Mononuclear cell (primary cell): ENCODE measurements around the gene PILRB. TPM values are rescaled to one million over a fixed set of nuclear protein-coding genes. Genes with fewer than 3 reads are reported as not detected.
A peak's percentile ranks its signal among the peaks of the same experiment; 100 is the strongest.
"Not testable (repeated sequence)": the region's sequence is repeated elsewhere in the genome, so short reads cannot be mapped to it uniquely, and the experiment has no call there.

Experiments
- H3K27me3 ChIP-seq: 2 replicates; pipeline ENCODE4 v1.6.0; 2011; ENCODE audit warnings: low read length, control low read depth; ENCODE audit not compliant: insufficient read depth
- H3K4me1 ChIP-seq: 2 replicates; pipeline ENCODE4 v1.5.1; 2011; ENCODE audit warnings: mild to moderate bottlenecking, low read length, control low read depth; ENCODE audit not compliant: insufficient read depth
- H3K4me3 ChIP-seq: 2 replicates; pipeline ENCODE4 v1.5.1; 2011; ENCODE audit warnings: mild to moderate bottlenecking, low read length, moderate library complexity
- H3K9me3 ChIP-seq: 2 replicates; pipeline ENCODE4 v1.5.1; 2011; ENCODE audit warnings: low read depth, mild to moderate bottlenecking, control low read depth, low read length
- total RNA-seq: library from RNA; depleted of rRNA; stranded (reverse); fragments of >200 nt; gene quantifications from one replicate; pipeline ENCODE4 v1.2.3, GENCODE V29; 2012

Gene PILRB
- total RNA-seq, 1 donor, result 26.6 TPM

- H3K9me3 ChIP-seq, result no peaks in the 10 kb centered on the region
Observed at GRCh38 chr7:100349757-100350156, 8.2 kb upstream of the PILRB start.

GRCh38 chr7:100351657-100352058, 6.3 kb upstream of the PILRB start:
- Histone ChIP-seq H3K9me3 (no peaks in the 10 kb centered on the region), H3K4me1 (peaks cover 32% of the 10 kb centered on the region), H3K27me3 (no peaks in the 10 kb centered on the region), H3K4me3 (no peak overlapping the region)

More at GRCh38 chr7:100349757-100350156, 8.2 kb upstream of the PILRB start:
- Histone ChIP-seq H3K27me3 (no peaks in the 10 kb centered on the region), H3K4me1 (peaks cover 27% of the 10 kb centered on the region), H3K4me3 (no peak overlapping the region)

DNA sequence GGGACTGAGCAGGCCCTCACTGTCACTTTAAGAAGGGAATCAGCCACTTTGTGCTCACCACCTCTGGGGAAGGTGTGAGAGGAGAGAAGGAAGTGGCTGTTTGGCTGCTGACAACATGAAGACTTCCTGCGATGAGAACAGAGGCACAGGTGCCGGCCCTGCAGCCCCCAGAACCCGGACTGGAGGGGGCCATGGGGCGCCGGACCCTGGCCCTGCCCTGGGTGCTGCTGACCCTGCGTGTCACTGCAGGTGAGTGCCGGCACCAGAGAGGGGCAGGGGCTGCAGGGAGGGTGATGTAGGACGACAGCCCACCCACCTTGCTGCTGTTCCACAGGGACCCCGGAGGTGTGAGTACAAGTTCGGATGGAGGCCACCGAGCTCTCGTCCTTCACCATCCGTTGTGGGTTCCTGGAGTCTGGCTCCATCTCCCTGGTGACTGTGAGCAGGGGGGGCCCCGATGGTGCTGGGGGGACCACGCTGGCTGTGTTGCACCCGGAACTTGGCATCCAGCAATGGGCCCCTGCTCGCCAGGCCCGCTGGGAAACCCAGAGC, 5.6 kb upstream of the PILRB start:
- H3K4me1 ChIP-seq, result peaks cover 32% of the 10 kb centered on the region
- H3K27me3 ChIP-seq, H3K9me3 ChIP-seq: not testable (repeated sequence)
- H3K4me3 ChIP-seq, result peak overlapping the region; percentile 39

- Histone ChIP-seq H3K9me3 (no peaks in the 10 kb centered on the region), H3K27me3 (no peaks in the 10 kb centered on the region), H3K4me1 (peaks cover 38% of the 10 kb centered on the region), H3K4me3 (no peak overlapping the region)
Observed at GRCh38 chr7:100352984-100353684, 4.8 kb upstream of the PILRB start.

DNA sequence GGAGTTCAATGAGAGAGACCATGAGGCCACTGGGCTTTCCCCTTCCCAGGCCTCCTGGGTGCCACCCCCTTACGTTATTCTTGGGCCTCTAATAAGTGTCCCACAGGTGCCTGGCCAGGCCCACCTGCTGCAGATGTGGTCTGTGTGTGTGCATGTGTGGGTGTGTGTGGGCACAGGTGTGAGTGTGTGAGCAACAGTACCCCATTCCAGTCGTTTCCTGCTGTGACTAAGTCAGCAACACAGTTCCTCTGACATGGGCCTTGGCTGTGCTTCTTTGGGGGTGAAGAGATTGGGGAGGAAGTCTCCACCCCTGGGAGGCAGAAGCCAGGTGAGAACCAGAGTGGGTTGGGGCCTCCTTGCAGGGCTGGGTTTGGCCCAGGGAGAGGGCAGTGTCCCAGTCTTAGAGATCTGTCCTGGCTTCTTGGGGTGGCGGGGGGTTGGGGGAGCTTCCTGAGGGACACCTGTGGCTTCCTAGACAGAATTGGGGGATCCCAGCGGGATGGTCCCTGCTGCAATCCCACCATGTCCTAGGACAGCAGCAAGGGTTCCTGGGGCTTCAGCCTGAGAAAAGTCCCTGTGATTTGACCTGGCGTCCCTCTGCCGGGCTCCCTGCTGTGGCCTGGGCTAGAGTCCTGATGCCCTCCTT, 4.1 kb upstream of the PILRB start:
- no peak overlapping the region for H3K4me3 ChIP-seq
- no peaks in the 10 kb centered on the region for H3K27me3 ChIP-seq
- no peaks in the 10 kb centered on the region for H3K9me3 ChIP-seq
- H3K4me1 ChIP-seq, result peaks cover 44% of the 10 kb centered on the region

DNA sequence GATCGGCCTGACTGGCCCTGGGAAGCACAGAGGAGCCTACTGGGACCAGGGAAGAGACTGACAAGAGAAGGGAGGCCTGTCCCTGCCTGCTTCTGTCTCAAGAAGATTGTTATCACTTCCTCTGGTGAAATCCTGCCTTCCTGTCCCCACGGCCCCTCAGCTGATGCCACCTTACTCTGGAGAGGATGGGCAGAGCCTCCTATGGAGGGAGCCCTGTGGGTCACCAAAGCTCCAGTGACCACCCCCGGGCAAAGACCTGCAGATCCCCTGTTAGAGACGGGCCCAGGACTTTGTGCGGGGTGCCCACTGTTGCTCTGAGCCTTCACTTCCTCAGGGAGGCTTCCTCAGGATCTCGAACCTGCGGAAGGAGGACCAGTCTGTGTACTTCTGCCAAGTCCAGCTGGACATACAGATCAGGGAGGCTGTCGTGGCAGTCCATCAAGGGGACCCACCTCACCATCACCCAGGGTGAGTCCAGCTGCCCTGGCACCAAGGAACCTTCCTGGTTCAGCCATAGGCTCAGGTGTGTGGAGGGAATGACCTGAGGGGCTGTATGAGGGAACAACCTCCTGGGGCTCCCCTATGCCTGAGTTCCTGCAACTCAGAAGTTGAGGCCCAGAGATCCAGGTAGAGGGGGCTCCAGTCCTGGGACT, 1.4 kb upstream of the PILRB start:
- Histone ChIP-seq H3K27me3 (no peaks in the 10 kb centered on the region), H3K9me3 (no peaks in the 10 kb centered on the region), H3K4me3 (no peak overlapping the region), H3K4me1 (peaks cover 55% of the 10 kb centered on the region)

DNA sequence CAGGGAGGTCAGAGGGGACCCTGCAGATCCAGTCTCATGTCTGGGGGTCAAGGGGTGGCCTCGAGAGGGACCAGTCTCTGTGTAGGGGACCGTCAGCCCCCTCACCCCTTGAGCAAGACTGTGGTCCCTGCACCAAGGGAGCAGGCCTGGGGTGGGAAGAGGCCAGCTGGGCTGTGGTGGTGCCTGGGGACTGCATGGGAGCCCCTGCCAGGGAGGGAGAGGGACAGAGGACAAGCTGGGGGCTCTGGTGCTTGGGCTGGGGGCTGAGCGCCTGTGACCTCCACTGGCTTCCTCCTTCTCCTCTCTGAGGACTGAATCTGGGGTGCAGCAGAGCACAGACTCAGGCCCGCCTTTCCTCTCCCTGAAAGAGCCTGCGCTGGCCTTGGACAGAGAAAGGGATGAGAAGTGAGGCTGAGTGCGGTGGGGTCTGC, 771 bp upstream of the PILRB start:
- H3K4me1 ChIP-seq, result peaks cover 50% of the 10 kb centered on the region
- no peak overlapping the region for H3K4me3 ChIP-seq
- H3K9me3 ChIP-seq, result no peaks in the 10 kb centered on the region
- no peaks in the 10 kb centered on the region for H3K27me3 ChIP-seq

DNA sequence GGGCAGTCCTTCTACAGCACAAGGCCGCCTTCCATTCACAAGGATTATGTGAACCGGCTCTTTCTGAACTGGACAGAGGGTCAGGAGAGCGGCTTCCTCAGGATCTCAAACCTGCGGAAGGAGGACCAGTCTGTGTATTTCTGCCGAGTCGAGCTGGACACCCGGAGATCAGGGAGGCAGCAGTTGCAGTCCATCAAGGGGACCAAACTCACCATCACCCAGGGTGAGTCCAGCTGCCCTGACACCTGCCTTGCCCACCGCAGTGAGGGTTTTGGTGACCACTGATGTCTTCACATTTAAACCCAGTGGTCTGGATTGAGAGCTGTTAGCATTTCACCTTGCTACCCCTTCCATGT, 918 bp downstream of the PILRB start:
- Histone ChIP-seq H3K4me1 (peaks cover 41% of the 10 kb centered on the region), H3K27me3 (no peaks in the 10 kb centered on the region), H3K4me3 (no peak overlapping the region), H3K9me3 (no peaks in the 10 kb centered on the region)

DNA sequence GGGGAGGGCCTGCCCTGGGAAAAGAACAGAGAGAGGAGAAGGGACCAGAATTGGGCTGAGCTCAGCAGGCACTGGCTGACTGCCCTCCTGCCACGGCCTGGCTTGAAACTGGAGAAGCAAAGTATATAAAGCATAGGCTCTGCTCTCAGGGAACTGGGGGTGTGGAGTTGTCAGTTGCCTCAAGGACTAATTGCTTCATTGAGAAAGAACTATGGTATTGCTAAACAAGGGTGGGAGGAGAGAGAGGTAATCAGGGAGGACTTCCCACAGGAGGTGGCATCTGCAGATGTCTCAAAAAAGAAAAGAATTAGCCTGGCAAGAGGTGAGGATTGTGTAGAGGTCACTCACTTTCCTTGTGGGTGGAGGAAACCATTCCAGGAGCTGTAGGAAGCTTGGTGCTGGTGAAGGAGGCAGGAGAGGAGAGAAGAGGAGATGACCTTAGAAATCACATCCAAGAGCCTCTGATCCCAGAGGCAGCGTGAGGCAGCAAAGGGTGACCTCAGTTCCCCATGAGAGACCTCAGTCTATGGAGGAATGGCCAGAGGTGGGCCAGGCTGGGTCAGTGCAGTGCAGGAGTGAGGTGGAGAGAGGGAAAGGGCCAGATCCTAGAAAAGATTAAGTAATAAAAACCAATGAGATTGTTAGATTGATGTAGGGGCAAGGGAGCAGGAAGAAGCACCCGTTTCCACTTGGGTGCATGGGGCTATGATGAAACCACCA, 2.4 kb downstream of the PILRB start:
- Histone ChIP-seq H3K4me3 (no peak overlapping the region), H3K27me3 (no peaks in the 10 kb centered on the region), H3K9me3 (no peaks in the 10 kb centered on the region), H3K4me1 (peaks cover 45% of the 10 kb centered on the region)

GRCh38 chr7:100363098-100363497, 5.2 kb downstream of the PILRB start:
- peaks cover 61% of the 10 kb centered on the region for H3K4me1 ChIP-seq
- no peak overlapping the region for H3K4me3 ChIP-seq
- H3K9me3 ChIP-seq, result no peaks in the 10 kb centered on the region
- no peaks in the 10 kb centered on the region for H3K27me3 ChIP-seq

DNA sequence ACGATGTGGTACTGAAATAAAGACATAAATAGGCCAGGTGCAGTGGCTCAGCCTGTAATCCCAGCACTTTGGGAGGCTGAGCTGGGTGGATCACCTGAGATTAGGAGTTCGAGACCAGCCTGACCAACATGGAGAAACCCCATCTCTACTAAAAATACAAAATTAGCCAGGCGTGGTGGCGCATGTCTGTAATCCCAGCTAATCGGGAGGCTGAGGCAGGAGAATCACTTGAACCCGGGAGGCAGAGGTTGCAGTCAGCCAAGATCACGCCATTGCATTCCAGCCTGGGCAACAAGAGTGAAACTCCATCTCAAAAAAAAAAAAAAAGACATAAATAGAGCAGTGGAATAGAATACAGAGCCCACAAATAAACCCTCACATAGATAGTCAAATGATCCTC, 5.9 kb downstream of the PILRB start:
- not testable (repeated sequence) for H3K4me3 ChIP-seq, H3K9me3 ChIP-seq, H3K27me3 ChIP-seq
- peaks cover 61% of the 10 kb centered on the region for H3K4me1 ChIP-seq

- Histone ChIP-seq H3K27me3 (no peaks in the 10 kb centered on the region), H3K9me3 (no peaks in the 10 kb centered on the region), H3K4me1 (peaks cover 61% of the 10 kb centered on the region), H3K4me3 (no peak overlapping the region)
Observed at GRCh38 chr7:100364480-100364879, 6.6 kb downstream of the PILRB start.

- H3K9me3 ChIP-seq, H3K27me3 ChIP-seq, H3K4me3 ChIP-seq: not testable (repeated sequence)
- H3K4me1 ChIP-seq, result peaks cover 66% of the 10 kb centered on the region
Observed at GRCh38 chr7:100365998-100366367, 8.1 kb downstream of the PILRB start.

DNA sequence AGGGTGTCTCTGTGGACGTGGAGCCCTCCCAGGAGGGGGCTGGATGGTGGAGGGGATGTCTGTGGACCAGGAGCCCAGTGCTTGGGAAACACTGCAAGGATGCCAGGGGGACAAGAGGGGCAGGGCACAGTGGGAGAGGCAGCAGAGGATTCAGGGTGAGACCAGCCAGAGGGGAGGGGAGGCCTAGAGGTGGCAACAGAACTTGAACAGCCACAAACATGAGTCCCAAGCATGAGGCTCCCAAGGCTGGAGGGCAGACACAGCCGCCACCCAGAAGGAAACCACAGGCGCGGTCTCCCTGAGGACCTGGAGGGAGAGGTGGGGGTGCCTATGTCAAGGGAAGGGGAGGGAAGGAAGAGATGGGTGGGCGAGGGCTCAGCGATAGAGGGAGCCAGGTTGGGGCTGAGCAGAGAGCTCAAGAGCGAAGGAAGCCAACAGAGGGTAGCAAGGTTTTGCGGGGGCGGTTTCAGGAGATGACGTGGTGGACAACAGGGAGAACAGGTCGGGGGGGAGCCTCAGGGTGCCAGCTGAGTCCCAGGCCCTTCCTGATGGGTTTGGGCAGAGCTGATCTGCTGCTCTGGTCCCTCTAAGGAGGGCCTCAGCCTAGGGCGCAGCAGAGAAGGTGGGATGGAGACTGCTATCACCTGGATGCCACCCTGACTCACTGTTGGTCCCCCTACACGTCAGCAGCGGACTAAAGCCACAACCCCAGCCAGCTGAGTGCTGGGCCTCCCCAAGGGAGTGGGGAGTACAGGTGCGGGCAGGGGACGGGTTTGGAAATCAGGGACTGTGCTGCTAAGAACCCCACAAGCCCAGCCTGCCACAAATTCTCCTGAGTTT, 8.7 kb downstream of the PILRB start:
- Histone ChIP-seq H3K9me3 (no peaks in the 10 kb centered on the region), H3K4me1 (peaks cover 72% of the 10 kb centered on the region), H3K27me3 (no peaks in the 10 kb centered on the region), H3K4me3 (no peak overlapping the region)
